ENCODE data around the gene SPTBN1.

SPTBN1 gene

GRCh38 chr2:54632733-54633692, 176.9 kb downstream of the SPTBN1 start:
- no peak for DNase-seq (ENCODE audit: low spot score)

GRCh38 chr2:54634021-54634420, 177.9 kb downstream of the SPTBN1 start:
- DNase-seq (ENCODE audit: low spot score): no peak

GRCh38 chr2:54634564-54635511, 178.7 kb downstream of the SPTBN1 start:
- no peak for DNase-seq (ENCODE audit: low spot score)

GRCh38 chr2:54635554-54636152, 179.5 kb downstream of the SPTBN1 start:
- no peak for DNase-seq (ENCODE audit: low spot score)

GRCh38 chr2:54636415-54637139, 180.4 kb downstream of the SPTBN1 start:
- DNase-seq (ENCODE audit: low spot score): peak; percentile 67

GRCh38 chr2:54638103-54638502, 182.0 kb downstream of the SPTBN1 start:
- DNase-seq (ENCODE audit: low spot score): no peak

GRCh38 chr2:54638774-54639187, 182.7 kb downstream of the SPTBN1 start:
- DNase-seq (ENCODE audit: low spot score): no peak

GRCh38 chr2:54639609-54640008, 183.5 kb downstream of the SPTBN1 start:
- DNase-seq (ENCODE audit: low spot score): no peak

GRCh38 chr2:54640834-54641540, 184.9 kb downstream of the SPTBN1 start:
- no peak for DNase-seq (ENCODE audit: low spot score)

- peak; percentile 46 for DNase-seq (ENCODE audit: low spot score)
These were observed 185.9 kb downstream of the SPTBN1 start for GRCh38 chr2:54641988-54642387.

- DNase-seq (ENCODE audit: low spot score): no peak
These were observed 186.7 kb downstream of the SPTBN1 start for GRCh38 chr2:54642677-54643430.

GRCh38 chr2:54644236-54644635, 188.1 kb downstream of the SPTBN1 start:
- no peak for DNase-seq (ENCODE audit: low spot score)

GRCh38 chr2:54646170-54646927, 190.2 kb downstream of the SPTBN1 start:
- DNase-seq (ENCODE audit: low spot score): no peak

- no peak for DNase-seq (ENCODE audit: low spot score)
These were observed 192.1 kb downstream of the SPTBN1 start for GRCh38 chr2:54648256-54648655.

- DNase-seq (ENCODE audit: low spot score): no peak
These were observed 193.1 kb downstream of the SPTBN1 start for GRCh38 chr2:54649191-54649590.

GRCh38 chr2:54649633-54650032, 193.5 kb downstream of the SPTBN1 start:
- no peak for DNase-seq (ENCODE audit: low spot score)

GRCh38 chr2:54650612-54651011, 194.5 kb downstream of the SPTBN1 start:
- no peak for DNase-seq (ENCODE audit: low spot score)

GRCh38 chr2:54651291-54651690, 195.2 kb downstream of the SPTBN1 start:
- no peak for DNase-seq (ENCODE audit: low spot score)

GRCh38 chr2:54652540-54652939, 196.4 kb downstream of the SPTBN1 start:
- DNase-seq (ENCODE audit: low spot score): no peak

Measured in cerebellar cortex (tissue), 1 donor.